D721Med (cell line): Measurements from ENCODE around the gene TSPAN9.

Experiments
- DNase-seq: peaks from one replicate; pipeline ENCODE4 v3.0.0; 2011; ENCODE audit warnings: low spot score; ENCODE audit not compliant: insufficient read length
- FAIRE-seq: peaks from 2 replicates; lab custom pipeline; 2011; peaks lifted over from hg19 to GRCh38; lab: Jason Lieb, UNC
- CTCF ChIP-seq: IDR thresholded peaks from 2 replicates; pipeline ENCODE4 v1.5.1; 2012; ENCODE audit warnings: mild to moderate bottlenecking, control low read depth; ENCODE audit not compliant: insufficient read depth; ENCODE audit errors: missing control alignments

Gene TSPAN9

GRCh38 chr12:3137268-3137781 is 60.1 kb downstream of the TSPAN9 start:
- FAIRE-seq: no peak
- TF ChIP-seq CTCF: no peak
- DNase-seq: no peak

- TF ChIP-seq CTCF: no peak
Measured at GRCh38 chr12:3137814-3138445, 60.8 kb downstream of the TSPAN9 start.

GRCh38 chr12:3138941-3139511 is 61.8 kb downstream of the TSPAN9 start:
- no peak for FAIRE-seq
- no peak for TF ChIP-seq CTCF
- DNase-seq: no peak

More at GRCh38 chr12:3137814-3138445, 60.8 kb downstream of the TSPAN9 start:
- FAIRE-seq: no peak
- no peak for DNase-seq

- DNase-seq (no peak), FAIRE-seq (no peak)
- no peak for TF ChIP-seq CTCF
Measured at GRCh38 chr12:3139760-3140159, 62.6 kb downstream of the TSPAN9 start.

GRCh38 chr12:3140284-3140683 is 63.1 kb downstream of the TSPAN9 start:
- no peak for TF ChIP-seq CTCF
- DNase-seq (no peak), FAIRE-seq (no peak)

GRCh38 chr12:3141339-3142321 is 64.5 kb downstream of the TSPAN9 start:
- no peak for TF ChIP-seq CTCF
- FAIRE-seq: no peak
- no peak for DNase-seq
